ELR (cell line): Measurements from ENCODE around the gene METTL2A.
"Not testable (repeated sequence)": the region's sequence is repeated elsewhere in the genome, so short reads cannot be mapped to it uniquely, and the experiment has no call there.

Experiments
- DNase-seq: peaks from one replicate; pipeline ENCODE4 v3.0.0-alpha.2; 2015; ENCODE audit warnings: low read depth

Gene METTL2A

GRCh38 chr17:62473030-62473982 lies 49.6 kb downstream of the METTL2A start:
- not testable (repeated sequence) for DNase-seq

- not testable (repeated sequence) for DNase-seq
These were observed 53.4 kb downstream of the METTL2A start for GRCh38 chr17:62477111-62477510.

GRCh38 chr17:62477718-62478408 lies 54.2 kb downstream of the METTL2A start:
- peak; percentile 36 for DNase-seq

GRCh38 chr17:62478424-62478879 lies 54.8 kb downstream of the METTL2A start, which contains the start of gene TLK2:
Gene TLK2 (plus strand): TSS chr17:62478825. CDS start chr17:62481126, 2,301 bp downstream.
- peak; percentile 88 for DNase-seq

- peak; percentile 14 for DNase-seq
These were observed 55.4 kb downstream of the METTL2A start for GRCh38 chr17:62478880-62479638.

- peak; percentile 45 for DNase-seq
These were observed 56.1 kb downstream of the METTL2A start for GRCh38 chr17:62479639-62480258.

GRCh38 chr17:62482553-62482952 lies 58.9 kb downstream of the METTL2A start:
- not testable (repeated sequence) for DNase-seq

GRCh38 chr17:62490990-62491389 lies 67.3 kb downstream of the METTL2A start:
- DNase-seq: not testable (repeated sequence)

GRCh38 chr17:62493049-62493655 lies 69.5 kb downstream of the METTL2A start:
- not testable (repeated sequence) for DNase-seq

GRCh38 chr17:62494073-62494472 lies 70.4 kb downstream of the METTL2A start:
- not testable (repeated sequence) for DNase-seq

- not testable (repeated sequence) for DNase-seq
These were observed 72.6 kb downstream of the METTL2A start for GRCh38 chr17:62496344-62496743.

GRCh38 chr17:62498796-62499195 lies 75.1 kb downstream of the METTL2A start:
- peak; percentile 6 for DNase-seq
